ENCODE results near the gene RERG.

RERG gene

DNA sequence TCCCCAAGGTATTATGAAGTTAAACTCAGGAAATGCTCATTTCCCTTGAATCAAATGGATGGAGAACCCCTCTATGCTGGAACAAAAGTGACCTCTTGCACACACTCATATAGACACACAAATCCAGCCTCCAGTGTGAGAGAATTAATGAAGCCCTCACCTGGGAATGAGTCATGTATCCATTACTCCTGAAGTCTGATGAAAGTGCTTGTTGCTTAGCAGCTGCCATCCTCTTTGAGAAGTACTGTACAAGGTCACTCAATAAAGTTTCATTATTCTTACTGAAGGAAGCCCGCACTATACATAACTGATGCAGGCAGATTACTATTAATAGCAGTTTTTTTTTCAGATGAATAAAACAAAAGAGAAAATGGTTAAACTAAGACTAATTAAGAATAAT, 102.3 kb downstream of the RERG start:
- TF ChIP-seq ZFX (IDR thresholded peaks at IDR 0.05): no peak
- TF ChIP-seq, protein P1, sequence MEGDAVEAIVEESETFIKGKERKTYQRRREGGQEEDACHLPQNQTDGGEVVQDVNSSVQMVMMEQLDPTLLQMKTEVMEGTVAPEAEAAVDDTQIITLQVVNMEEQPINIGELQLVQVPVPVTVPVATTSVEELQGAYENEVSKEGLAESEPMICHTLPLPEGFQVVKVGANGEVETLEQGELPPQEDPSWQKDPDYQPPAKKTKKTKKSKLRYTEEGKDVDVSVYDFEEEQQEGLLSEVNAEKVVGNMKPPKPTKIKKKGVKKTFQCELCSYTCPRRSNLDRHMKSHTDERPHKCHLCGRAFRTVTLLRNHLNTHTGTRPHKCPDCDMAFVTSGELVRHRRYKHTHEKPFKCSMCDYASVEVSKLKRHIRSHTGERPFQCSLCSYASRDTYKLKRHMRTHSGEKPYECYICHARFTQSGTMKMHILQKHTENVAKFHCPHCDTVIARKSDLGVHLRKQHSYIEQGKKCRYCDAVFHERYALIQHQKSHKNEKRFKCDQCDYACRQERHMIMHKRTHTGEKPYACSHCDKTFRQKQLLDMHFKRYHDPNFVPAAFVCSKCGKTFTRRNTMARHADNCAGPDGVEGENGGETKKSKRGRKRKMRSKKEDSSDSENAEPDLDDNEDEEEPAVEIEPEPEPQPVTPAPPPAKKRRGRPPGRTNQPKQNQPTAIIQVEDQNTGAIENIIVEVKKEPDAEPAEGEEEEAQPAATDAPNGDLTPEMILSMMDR (conservative IDR thresholded peaks at IDR 0.05): no peak
- H3K27ac ChIP-seq: no peak overlapping the region

DNA sequence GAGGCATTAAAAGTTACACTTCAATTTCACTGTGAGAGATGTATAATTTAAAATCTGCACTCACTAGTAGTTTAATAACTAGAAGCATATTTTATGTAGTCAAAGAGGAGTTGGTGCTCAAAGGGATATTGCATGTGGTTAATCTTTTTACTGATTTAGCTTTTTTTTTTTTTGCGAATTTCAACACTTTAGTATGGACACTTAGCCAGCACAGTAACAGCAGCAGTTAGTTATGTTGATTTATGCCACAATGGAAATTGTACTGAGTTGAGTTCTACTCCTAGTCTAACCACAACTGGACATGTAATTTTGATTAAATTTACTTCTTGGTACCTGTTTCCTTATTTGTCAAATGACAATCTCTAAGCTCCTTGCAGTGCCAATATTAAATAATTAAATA, 104.2 kb downstream of the RERG start:
- H3K27ac ChIP-seq: no peak overlapping the region
- TF ChIP-seq ZFX (IDR thresholded peaks at IDR 0.05): no peak
- TF ChIP-seq, protein P1 (conservative IDR thresholded peaks at IDR 0.05): no peak

DNA sequence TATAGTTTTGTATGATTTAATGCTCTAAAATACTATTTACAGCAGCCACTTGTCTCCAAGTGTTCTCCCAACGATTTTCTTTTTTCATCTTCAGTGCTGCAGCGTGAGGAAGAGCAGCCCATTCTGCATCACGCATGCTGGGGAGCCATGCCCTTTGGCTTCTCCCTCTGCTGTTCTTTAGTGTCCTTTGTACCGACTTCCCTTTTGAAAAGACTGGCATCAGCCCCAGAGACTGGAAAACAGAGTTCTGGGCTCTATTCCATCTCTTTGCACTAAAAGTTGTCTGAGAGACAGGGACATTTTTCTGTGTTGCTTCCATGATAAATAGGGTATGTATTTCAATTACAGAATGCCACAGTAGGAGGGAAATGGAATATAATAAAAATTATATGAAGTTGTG, 105.1 kb downstream of the RERG start:
- no peak for TF ChIP-seq ZFX (IDR thresholded peaks at IDR 0.05)
- TF ChIP-seq, protein P1 (conservative IDR thresholded peaks at IDR 0.05): no peak

DNA sequence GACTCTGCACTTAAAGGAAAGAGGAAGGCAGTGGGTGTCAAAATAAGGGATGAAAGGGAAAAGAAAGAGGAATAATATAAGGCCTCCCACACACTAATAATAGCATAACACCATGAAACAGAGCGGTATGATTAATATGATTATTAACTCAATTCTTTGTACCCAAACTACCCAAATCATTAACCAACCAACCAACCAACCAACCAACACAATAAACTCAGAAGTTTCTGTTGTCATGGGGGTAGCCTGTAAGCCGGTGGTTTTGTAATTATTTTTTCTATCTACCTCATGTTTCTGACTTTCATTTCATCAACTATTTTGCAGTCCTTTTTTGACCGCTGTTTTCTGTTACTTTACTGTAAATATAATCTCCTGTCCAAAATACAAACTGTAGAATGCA, 105.8 kb downstream of the RERG start:
- no peak overlapping the region for H3K27ac ChIP-seq
- no peak for TF ChIP-seq ZFX (IDR thresholded peaks at IDR 0.05)
- TF ChIP-seq, protein P1 (conservative IDR thresholded peaks at IDR 0.05): no peak

More for the DNA sequence above, 105.1 kb downstream of the RERG start:
- no peak overlapping the region for H3K27ac ChIP-seq

DNA sequence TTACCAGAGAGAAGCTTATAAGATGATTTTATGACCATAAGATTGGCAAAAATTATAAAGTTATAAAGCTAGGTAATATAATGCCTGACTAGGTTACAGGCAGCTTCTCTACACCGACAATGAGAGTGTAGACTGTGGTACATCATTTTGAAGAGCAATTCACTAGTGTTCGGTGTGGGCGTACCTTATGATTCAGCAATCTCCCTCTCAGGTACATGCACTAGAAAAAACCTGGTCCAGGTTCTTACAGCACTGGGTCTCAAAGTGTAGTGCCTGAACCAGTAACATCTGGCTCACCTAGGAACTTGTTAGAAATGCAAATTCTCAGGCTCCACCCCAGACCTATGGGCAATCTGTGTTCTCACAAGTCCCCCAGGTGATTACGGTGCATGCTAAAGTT, 106.7 kb downstream of the RERG start:
- TF ChIP-seq ZFX (IDR thresholded peaks at IDR 0.05): no peak
- TF ChIP-seq, protein P1 (conservative IDR thresholded peaks at IDR 0.05): no peak
- H3K27ac ChIP-seq: no peak overlapping the region

DNA sequence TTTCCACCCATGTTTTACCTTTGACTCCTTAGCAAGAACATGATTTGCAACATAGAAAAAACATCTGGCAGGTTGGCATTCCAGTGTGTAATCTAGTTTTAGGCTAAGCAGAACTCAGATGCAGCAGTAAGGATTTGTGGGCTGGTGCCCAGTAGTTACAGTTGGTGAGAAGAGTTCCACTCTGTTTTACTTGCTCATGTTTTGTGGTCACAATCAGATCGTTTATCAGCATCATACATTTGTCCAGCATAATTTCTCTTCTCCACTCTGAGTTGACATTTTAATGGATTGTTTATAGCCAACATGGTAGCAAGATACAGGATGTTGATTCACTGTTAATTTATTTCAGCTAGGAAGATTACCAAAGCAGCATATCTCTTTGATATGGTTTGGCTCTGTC, 128.4 kb downstream of the RERG start:
- TF ChIP-seq, protein P1 (conservative IDR thresholded peaks at IDR 0.05): no peak
- TF ChIP-seq ZFX (IDR thresholded peaks at IDR 0.05): no peak
- H3K27ac ChIP-seq: no peak overlapping the region

DNA sequence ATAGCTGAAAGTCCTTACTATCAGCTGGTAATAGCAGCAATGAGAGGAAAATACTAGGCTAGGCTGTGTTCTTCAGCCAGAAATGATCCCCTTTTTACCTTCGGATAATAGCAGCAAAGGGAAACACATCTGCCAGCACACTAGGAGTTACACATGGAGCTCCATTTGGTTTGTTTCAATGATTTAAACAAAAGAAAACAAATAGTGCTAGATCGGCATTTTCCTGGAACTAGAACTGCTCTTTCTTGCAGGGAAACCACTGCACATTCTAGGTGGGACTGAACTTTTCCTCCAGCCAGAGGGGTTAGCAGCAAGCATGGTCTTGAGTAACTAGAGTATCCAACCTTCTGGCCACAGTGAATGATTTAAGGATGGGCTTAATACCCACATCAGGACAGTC, 130.8 kb downstream of the RERG start:
- no peak overlapping the region for H3K27ac ChIP-seq
- TF ChIP-seq, protein P1 (conservative IDR thresholded peaks at IDR 0.05): no peak
- no peak for TF ChIP-seq ZFX (IDR thresholded peaks at IDR 0.05)
